Gastrocnemius medialis (tissue), 4 donors: ENCODE data around the gene ABHD17B.

Experiments
- CTCF ChIP-seq, 5 experiments: fragments of 450-650 bp in 3 of 5; fragments of 200-600 bp in 2 of 5; sonication (generic) in 2 of 5; IDR thresholded peaks in 4 of 5; conservative IDR thresholded peaks in 1 of 5; 1 replicate in 4 of 5; 2 replicates in 1 of 5; pipeline ENCODE4 v1.5.1; 2016 to 2019; ENCODE audit warnings: antibody characterized with exemption in 5 of 5, mild to moderate bottlenecking in 3 of 5, moderate library complexity in 3 of 5
- POLR2A ChIP-seq, 2 donors: fragments of 450-650 bp; IDR thresholded peaks; one replicate each; pipeline ENCODE4 v1.6.1; 2017; ENCODE audit warnings: antibody characterized with exemption in 2 of 2, mild to moderate bottlenecking in 2 of 2, moderate library complexity in 2 of 2

- TF ChIP-seq POLR2A (IDR thresholded peaks at IDR 0.05) (no peak), CTCF (IDR thresholded peaks at IDR 0.05 in 4 of 5, conservative IDR thresholded peaks at IDR 0.05 in 1 of 5) (no peak)
Measured at GRCh38 chr9:71853084-71853483, 57.9 kb downstream of the ABHD17B start.
